ENCODE measurements around the gene RNF144B.

GRCh38 chr6:18359237-18359885 is 27.8 kb upstream of the RNF144B start:
- no peak for TF ChIP-seq EP300 (IDR thresholded peaks at IDR 0.05)
- no peak for TF ChIP-seq CTCF (IDR thresholded peaks at IDR 0.05)
- no peak for TF ChIP-seq POLR2A (IDR thresholded peaks at IDR 0.05)

All from stomach (tissue), 4 donors.